GM18951 (cell line): ENCODE data around the gene CAPN11.
"Not testable (repeated sequence)": the region's sequence is repeated elsewhere in the genome, so short reads cannot be mapped to it uniquely, and the experiment has no call there.

Experiments
- POLR2A ChIP-seq: IDR thresholded peaks from 4 replicates; pipeline ENCODE4 v1.6.1; 2011; ENCODE audit warnings: mild to moderate bottlenecking; ENCODE audit not compliant: insufficient read length, insufficient read depth; ENCODE audit errors: extremely low read depth
- in situ Hi-C: fragments of 300-500 bp; cut with MboI; formaldehyde crosslinking; loops from one replicate; pipeline ENCODE4 v1.12.0; 2022; ENCODE audit warnings: low sequenced_read_pairs, mixed read lengths, inconsistent platforms; ENCODE audit not compliant: unreplicated experiment

Gene CAPN11

DNA sequence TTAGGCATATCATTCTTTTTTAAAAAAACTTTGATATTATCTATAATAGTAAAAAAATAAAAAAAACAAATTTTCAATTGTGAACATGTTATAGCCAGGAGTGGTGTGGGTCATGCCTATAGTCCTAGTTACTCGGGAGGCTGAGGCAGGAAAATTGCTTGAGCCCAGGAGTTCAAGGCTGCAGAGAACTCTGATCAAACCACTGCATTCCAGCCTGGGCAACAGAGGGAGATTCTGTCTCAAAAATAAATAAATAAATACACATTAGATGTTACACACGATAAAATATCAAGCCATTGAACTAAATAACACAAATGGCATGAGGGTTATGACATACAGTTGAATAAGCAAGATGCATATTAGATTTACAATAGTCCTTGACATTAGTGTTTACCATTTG lies 30.2 kb downstream of the CAPN11 start:
- TF ChIP-seq POLR2A: no peak
- in situ Hi-C loops: no loop called here

DNA sequence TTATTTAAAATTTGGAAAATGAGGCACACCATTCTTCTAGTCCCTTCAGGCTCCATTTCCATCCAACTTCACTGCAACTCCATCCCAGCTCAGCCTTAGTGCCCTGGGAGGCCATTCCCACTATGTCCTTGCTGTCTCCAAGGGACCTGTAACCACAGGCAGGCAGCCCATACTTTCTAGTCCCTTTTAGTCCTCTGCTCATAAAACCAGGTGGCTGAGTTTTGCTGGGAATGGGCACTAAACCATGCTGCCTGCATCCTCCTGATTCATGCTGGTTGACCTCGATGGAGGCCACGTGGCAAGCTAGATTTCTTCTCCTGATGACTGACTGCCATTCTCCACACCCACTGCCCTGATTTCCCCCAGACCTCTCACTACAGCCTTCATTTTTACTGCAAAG lies 30.6 kb downstream of the CAPN11 start:
- in situ Hi-C loops: no loop called here
- TF ChIP-seq POLR2A: no peak

DNA sequence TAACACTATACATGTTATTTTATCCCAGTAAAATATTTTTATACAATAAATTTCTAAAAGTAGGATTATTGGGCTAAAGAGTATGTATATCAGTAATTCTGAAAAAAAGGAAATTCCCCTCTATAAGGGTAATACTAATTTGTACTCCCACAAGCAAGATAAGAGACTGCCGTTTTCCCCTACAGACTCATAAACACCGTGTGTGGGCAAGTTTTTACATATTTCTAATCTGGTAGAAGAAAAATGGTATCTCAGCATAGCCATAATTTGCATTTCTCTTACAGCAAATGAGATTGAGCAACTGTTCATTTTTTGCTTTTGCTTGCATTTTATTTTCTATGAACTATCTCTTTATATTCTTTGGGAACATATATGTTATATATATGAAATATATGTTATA lies 32.1 kb downstream of the CAPN11 start:
- in situ Hi-C loops: no loop called here
- no peak for TF ChIP-seq POLR2A

DNA sequence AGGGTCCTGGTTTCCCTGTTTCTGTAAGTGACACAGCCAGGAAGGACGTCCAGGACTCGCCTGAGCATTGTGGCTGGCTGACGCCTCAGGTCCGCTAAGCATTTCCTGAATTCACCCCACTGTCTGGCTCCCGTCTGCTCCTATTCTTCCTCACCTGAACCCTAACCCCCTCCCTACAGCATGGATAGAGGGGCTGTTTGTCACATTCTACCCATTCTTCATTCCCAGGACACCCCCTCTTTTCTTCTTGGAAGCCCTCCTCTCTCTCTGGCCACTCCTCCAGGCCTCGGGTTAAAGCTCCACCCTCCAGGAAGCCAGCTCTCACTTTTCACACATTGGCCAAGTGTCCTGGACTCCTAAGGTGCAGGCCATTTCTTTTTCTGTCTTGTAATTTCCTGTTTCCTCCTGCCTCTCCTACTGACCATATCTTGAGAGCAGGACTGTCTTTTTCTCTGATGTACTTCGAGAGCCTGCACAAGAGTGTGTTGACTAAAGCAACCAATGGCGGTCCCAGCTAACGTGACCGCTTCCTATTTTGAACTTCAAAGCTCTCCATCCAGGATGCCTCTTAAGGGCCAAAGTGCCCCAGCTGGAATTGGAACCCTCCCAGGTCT lies 33.9 kb downstream of the CAPN11 start:
- in situ Hi-C loops: no loop called here
- no peak for TF ChIP-seq POLR2A

DNA sequence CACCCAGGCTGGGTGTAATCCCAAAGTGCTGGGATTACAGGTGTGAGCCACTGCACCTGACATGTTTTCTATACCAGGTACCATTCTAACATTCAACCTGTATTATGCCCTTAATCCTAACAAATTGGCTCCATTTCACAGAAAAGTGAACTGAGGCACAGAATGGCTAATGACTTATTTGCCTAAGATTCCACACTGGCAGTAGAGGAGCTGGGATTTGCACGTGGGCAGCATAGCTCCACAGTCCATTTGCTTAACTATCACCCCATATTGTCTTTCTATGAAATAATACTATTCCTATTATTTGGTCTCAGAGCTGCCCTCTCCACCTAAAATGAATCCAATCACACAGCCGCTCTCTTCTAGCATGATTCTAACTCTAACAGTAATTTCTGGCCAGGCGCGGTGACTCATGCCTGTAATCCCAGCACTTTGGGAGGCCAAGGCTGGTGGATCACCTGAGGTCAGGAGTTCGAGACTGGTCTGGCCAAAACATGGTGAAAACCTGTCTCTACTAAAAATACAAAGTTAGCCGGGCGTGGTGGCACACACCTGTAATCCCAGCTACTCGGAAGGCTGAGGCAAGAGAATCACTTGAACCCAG lies 34.8 kb downstream of the CAPN11 start:
- no peak for TF ChIP-seq POLR2A
- in situ Hi-C loops: no loop called here

DNA sequence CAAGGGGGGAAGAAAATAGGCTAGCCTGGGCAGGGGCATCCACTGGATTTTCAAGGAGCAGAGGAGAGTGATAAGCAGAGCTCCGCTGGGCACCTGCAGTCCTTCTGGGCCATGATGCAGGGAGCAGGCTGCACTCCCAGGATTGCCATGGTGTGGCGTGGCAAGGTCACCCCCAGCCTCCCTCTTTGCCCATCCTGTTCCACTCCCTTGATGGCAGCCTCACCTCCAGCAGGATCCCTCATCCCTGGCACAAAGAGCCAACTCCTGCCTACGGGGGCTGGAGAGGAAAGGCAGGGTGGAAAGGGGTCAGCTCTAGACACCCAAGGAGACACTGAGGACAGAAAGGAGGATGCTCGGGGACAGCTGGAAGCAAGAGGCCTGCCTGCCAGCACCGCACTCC lies 35.7 kb downstream of the CAPN11 start:
- no peak for TF ChIP-seq POLR2A
- in situ Hi-C loops: no loop called here

DNA sequence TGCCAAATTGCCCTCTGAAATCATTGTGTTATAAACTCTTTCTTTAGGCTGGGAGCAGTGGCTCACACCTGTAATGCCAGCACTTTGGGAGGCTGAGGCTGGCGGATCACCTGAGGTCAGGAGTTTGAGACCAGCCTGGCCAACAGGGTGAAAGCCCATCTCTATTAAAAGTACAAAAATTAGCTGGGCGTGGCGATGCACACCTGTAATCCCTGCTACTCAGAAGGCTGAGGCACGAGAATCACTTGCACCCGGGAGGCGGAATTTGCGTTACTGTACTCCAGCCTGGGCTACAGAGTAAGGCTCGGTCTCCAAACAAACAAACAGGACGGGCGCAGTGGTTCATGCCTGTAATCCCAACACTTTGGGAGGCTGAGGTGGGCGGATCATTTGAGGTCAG lies 37.7 kb downstream of the CAPN11 start:
- in situ Hi-C loops: not testable (repeated sequence)

DNA sequence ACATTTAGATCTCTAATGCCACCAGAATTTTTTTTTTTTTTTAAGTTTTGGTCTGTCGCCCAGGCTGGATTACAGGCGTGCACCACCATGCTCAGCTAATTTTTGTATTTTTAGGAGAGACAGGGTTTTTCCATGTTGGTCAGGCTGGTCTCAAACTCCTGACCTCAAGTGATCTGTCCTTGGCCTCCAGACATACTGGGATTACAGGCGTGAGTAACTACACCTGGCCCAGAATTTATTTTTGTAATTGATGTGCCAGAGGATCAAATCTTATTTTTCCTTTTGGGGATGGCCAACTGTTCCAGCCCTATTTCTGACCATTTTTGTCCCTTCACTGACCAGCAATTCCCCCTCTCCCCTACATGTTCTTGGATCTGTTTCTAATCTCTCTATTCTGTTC lies 40.1 kb downstream of the CAPN11 start:
- no peak for TF ChIP-seq POLR2A
- in situ Hi-C loops: no loop called here

DNA sequence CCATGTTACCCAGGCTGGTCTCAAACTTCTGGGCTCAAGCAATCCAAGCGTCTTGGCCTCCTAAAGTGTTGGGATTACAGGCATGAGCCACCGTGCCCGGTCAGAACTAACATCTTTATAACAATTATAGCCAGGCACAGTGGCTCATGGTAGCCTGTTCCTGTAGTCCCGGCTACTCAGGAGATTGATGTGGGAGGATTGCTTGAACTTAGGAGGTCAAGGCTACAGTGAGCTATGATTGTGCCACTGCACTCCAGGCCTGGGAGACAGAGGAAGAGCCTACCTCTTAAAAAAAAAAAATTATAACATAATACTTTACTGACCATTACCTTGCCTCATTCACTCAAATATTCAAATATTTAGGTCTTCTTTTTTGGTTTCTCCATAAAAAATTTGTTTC lies 41.3 kb downstream of the CAPN11 start:
- in situ Hi-C loops: no loop called here

DNA sequence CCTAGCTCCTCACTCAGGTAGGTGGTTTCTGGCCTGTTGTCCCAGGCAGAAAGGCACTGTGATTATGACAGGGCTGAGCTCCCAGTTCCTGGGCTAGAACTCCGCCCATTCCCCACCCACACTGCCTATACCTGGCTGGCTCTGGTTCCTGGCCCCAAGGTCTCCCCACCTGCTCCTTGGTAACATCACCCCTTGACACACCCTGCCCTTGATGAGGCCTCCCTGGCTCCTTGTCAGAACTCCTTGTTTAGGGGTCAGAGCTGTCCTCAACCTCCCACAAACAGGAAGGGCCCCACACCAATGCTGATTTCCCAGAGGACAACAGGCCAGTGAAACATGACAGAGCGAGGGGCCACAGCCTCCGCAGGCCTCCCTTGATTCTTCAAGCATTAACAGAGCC lies 42.6 kb downstream of the CAPN11 start:
- TF ChIP-seq POLR2A: no peak

More for the DNA sequence above, 41.3 kb downstream of the CAPN11 start:
- no peak for TF ChIP-seq POLR2A

DNA sequence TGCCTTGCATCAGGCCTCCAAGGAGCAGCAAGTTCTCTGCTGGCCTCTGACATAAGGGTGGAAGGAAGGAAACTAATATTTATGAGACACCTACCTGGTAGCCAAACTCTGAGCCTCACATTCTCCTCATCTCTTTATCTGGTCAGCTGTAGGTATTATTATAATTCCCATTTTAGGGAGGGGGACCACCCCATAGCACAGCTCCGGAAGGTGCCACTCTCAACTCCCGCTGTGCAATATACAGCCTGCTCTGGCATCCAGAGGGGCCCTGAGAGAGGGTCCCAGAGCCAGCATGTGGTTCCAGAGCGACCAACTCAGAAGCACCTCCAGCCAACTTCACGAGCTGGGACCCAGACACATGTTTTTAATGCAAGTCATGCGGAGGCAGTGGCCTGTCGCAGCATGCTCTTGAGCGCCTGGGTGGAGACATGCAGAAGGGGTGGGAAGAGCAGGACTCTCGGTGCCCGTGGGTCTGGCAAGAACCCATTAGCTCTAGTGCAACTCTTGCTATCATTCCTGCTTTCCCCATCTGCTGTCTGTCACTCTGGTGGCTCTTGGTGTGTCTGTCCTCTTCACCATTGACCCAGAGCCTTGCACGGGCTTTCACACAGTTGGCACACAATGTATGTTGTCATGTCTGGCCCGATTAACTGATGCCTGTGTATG lies 43.2 kb downstream of the CAPN11 start:
- in situ Hi-C loops: no loop called here
- no peak for TF ChIP-seq POLR2A

More for the DNA sequence above, 42.6 kb downstream of the CAPN11 start:
- in situ Hi-C loops: no loop called here

DNA sequence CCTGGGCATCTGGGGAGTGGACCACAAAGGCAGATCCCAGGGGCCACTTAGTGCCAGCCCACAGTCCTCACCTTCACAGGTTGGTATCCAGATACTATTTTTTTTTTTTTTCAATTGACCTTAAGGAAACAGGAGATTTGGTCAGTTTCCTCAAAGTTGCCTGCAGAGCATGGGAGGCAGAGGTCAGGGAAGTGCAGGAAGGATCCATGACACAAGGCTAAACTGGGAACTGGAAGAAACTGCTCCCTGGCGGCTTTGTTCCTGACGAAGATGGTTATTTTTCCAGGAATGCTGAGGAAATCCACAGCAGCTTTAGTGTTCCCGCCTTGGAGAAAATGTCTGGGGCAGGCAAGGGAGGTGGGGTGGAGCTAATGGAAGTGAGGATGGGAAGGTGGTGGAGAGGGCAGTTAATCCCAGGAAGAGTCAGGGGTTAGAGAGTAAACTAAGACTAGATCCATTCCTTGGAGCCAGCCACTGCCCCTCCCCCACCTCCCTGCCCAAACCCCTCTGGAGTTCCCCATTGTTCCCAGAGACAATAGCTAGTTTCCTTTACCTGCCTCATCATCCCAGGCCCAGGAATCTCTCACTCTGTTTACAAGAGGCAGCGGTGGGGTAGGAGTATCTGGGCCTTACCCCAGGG lies 43.8 kb downstream of the CAPN11 start:
- in situ Hi-C loops: no loop called here
- no peak for TF ChIP-seq POLR2A

DNA sequence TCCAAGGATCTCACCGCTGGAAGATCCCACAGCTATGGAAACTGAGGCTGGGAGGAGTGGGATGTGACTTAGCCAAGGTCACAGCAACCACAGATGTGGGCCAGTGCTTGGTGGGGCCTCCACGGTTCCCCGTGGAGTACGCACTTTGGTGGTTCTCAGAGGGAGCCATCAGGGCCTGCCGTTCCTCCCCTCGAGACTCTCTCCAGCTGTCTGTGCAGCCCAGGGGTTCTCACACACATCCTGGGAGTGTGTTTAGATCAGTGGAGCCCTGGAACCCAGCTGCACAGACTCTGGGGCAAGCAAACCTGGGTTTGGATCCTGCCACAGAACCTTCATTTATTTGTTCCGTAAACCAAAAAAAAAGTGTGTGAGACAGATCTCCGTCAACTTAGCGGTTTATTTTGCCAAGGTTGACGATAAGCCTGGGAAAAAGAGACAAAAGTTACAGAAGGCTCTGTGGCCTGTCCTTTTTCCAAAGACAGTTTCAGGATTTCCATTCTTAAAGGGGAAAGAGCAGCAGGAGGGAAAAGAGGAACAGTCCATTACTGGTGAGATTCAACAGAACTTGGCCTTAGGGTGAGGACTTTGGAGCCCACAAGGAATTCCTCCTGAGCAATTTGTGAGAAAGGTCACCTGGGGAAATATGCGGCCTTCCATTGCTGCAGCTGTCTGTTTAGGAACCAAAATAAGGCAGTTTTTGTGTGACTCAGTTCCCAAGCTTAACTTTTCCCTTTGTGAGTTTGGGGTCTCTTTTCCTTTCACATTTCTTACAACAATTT lies 44.5 kb downstream of the CAPN11 start:
- in situ Hi-C loops: no loop called here
- TF ChIP-seq POLR2A: no peak
